Stomach smooth muscle (tissue), 2 donors: ENCODE results near the gene SNN.

Source experiments
- H3K27ac ChIP-seq: one replicate; pipeline ENCODE4 v1.7.0; 2013; ENCODE audit warnings: mild to moderate bottlenecking, low read length, inconsistent platforms
- H3K27me3 ChIP-seq, 2 donors: one replicate each; pipeline ENCODE4 v1.7.0; 2013; ENCODE audit warnings: low read length in 2 of 2; ENCODE audit not compliant: insufficient read depth in 2 of 2, control insufficient read depth in 1 of 2
- H3K36me3 ChIP-seq, 2 donors: one replicate each; pipeline ENCODE4 v1.7.0; 2013; ENCODE audit warnings: low read length in 2 of 2; ENCODE audit not compliant: control insufficient read depth in 2 of 2, insufficient read depth in 2 of 2
- H3K4me1 ChIP-seq: one replicate; pipeline ENCODE4 v1.7.0; 2013; ENCODE audit warnings: low read length; ENCODE audit not compliant: control insufficient read depth, insufficient read depth
- H3K4me3 ChIP-seq, 2 donors: one replicate each; pipeline ENCODE4 v1.7.0; 2013; ENCODE audit warnings: low read length in 2 of 2
- H3K9ac ChIP-seq, 2 donors: one replicate each; pipeline ENCODE4 v1.7.0; 2013; ENCODE audit warnings: low read length in 2 of 2, mild to moderate bottlenecking in 1 of 2
- H3K9me3 ChIP-seq, 2 donors: one replicate each; pipeline ENCODE4 v1.7.0; 2013; ENCODE audit warnings: low read length in 2 of 2; ENCODE audit not compliant: control insufficient read depth in 2 of 2
- donor health status: healthy.
- donor health status: Pancreatic carcinoma.

Gene SNN

DNA sequence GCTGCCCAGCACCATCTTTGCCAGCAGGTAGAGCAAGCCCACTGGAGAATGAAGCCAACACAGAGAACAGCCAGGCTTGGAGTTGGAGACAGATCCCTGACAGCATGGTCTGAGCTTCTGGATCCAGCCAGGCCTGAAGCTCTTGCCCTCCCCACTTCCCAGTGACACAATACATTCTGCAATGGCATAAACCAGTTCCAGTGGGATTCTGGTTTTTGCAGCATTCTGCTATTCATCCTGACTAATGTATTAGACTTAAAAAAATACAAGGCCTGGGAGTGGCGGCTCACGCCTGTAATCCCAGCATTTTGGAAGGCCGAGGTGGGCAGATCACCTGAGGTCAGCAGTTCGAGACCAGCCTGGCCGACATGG, 41.0 kb upstream of the SNN start:
- Histone ChIP-seq H3K27ac (no peak overlapping the region), H3K36me3 (no peaks in the 10 kb centered on the region), H3K4me3 (no peak overlapping the region), H3K27me3 (no peaks in the 10 kb centered on the region), H3K4me1 (peaks cover 7% of the 10 kb centered on the region), H3K9ac (no peak overlapping the region), H3K9me3 (no peaks in the 10 kb centered on the region)

DNA sequence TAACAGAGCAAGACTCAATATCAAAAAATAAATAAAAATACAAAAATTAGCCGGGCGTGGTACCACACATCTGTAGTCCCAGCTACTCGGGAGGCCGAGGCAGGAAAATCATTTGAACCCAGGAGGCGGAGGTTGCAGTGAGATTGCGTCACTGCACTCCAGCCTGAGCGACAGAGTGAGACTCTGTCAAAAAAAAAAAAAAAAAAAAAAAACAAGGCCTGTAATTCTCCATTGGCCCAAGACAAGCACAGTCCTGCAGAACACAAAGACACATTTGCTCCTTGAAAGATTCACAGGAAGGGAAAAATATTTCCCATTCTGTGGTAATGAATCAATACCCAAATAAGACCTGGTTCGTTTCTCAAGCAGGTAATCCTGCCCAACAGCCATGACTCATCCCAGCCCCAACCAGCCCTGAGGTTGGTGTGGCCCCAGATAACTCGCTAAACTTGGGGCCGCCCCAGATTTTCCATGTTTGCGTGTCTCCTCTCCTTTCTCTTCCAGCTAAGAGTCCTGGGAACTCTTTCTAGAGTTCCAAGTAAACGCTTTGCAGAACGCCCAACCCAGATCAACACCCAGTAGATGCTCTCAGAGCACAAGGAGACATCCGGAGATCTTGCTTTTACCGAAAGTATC, 40.3 kb upstream of the SNN start:
- H3K36me3 ChIP-seq, result no peaks in the 10 kb centered on the region
- no peak overlapping the region for H3K9ac ChIP-seq
- H3K9me3 ChIP-seq, result no peaks in the 10 kb centered on the region
- peaks cover 11% of the 10 kb centered on the region for H3K4me1 ChIP-seq
- H3K27me3 ChIP-seq, result no peaks in the 10 kb centered on the region
- no peak overlapping the region for H3K4me3 ChIP-seq
- H3K27ac ChIP-seq, result no peak overlapping the region

DNA sequence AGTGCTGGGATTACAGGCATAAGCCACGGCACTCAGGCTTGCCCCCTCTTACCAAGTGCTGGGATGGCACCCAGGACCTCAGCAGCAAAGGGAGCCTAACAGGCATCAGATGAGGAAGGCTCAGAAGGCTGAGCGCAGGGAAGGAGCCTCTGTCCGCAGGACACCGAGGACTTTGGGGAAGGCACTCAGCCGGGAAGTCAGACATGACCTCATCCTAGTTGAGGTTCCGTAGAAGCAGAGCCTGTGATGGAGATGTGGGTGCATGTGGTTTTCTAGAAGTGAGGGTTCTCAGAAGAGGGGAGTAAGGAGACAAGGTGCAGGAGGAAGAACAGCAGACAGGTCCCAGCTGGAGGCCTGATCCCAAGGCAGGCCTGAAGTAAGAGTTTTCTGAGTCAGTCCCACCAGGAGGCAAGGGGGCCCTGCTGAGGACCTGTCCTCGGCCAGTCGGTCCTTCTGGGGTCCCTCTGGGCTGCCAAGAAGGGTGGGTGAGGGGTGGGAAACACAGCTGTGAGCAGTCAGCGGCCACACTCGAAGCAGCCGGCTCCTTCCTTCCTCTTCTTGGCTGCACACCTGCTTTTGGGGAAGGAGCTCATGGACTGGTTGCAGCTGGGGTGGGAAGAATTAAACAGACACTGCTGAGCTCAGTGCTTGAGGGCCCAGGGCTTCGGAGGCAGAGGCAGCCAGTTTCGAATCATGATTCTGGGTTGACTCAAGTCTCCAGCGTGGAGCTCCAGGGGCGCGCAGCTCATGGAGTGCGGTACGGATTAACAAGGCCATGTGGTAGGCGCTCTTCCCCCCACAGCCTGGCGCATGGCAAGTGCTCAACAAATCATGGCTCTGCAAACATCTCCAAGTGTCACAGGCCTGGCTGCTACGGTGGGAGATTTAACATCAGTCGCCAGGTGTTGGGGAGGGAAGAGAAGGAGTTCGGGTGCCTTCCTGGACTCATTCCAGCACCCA, 38.9 kb upstream of the SNN start:
- Histone ChIP-seq H3K27ac (peak overlapping the region; percentile 41), H3K9me3 (no peaks in the 10 kb centered on the region), H3K36me3 (no peaks in the 10 kb centered on the region), H3K4me1 (peaks cover 19% of the 10 kb centered on the region), H3K4me3 (no peak overlapping the region), H3K27me3 (no peaks in the 10 kb centered on the region), H3K9ac (no peak overlapping the region)

DNA sequence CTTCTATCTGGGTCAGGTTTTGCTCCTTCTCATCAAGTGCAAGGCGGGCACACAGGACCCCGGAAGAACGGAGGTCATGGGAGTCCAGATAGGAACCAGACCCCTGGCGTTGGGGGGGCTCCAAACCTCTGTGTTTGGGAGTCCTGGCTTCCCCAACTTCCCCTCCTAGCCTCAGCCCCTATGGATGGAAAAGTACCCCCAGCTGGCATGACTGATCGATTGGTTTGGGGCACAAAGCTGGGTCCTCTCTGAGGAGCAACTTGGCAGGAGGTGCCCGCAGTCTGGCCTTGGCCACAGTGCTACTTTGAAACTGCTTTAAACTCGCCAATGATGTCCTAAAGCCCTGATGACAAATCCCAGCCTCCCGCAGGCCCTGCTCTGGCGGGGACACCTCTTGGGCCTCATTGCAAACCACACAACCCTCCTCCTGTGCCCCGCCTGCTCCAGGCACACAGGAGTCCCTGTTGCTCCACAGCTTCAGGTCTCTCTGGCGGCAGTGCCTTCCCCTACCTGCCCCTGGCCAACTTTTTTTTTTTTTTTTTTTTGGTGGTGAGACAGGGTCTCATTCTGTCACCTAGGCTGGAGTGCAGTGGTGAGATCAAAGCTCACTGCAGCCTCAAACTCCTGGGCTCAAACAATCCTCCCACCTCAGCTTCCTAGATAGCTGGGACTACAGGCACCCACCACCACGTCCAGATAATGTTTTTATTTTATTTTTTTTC, 38.0 kb upstream of the SNN start:
- H3K9ac ChIP-seq, result no peak overlapping the region
- H3K27ac ChIP-seq, result peak overlapping the region; percentile 41
- no peaks in the 10 kb centered on the region for H3K27me3 ChIP-seq
- H3K4me3 ChIP-seq, result no peak overlapping the region
- no peaks in the 10 kb centered on the region for H3K9me3 ChIP-seq
- H3K36me3 ChIP-seq, result no peaks in the 10 kb centered on the region
- peaks cover 19% of the 10 kb centered on the region for H3K4me1 ChIP-seq

DNA sequence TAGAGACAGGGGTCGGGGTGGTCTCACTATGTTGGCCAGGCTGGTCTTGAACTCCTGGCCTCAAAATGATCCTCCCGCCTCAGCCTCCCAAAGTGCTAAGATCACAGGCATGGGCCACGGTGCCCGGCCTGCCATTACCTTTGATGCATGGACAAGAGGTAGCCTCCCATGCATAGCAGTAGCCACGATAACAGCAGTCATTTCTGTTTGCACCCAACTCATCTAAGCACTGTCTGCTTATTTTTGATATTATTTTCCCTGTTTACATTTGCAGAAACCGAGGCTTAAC, 37.5 kb upstream of the SNN start:
- peaks cover 19% of the 10 kb centered on the region for H3K4me1 ChIP-seq
- no peak overlapping the region for H3K27ac ChIP-seq
- H3K9ac ChIP-seq, result no peak overlapping the region
- no peak overlapping the region for H3K4me3 ChIP-seq
- no peaks in the 10 kb centered on the region for H3K9me3 ChIP-seq
- no peaks in the 10 kb centered on the region for H3K36me3 ChIP-seq
- no peaks in the 10 kb centered on the region for H3K27me3 ChIP-seq

DNA sequence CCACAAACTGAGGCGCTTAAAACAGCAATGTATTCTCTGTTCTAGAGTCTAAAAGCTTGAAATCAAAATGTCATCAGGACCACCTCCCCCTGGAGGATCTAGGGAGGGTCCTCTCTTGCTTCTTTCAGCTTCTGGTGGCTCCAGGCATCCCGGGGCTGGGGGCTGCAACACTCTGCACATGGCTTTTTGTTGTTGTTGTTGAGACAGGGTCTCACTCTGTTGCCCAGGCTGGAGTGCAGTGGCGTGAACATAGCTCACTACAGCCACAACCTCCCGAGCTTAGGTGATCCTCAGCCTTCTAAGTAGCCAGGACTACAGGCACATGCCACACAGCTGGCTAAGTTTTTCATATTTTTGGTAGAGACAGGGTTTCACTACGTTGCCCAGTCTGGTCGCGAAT, 37.0 kb upstream of the SNN start:
- Histone ChIP-seq H3K27me3 (no peaks in the 10 kb centered on the region), H3K4me3 (no peak overlapping the region), H3K9me3 (no peaks in the 10 kb centered on the region), H3K4me1 (peaks cover 19% of the 10 kb centered on the region), H3K9ac (no peak overlapping the region), H3K27ac (no peak overlapping the region), H3K36me3 (no peaks in the 10 kb centered on the region)

DNA sequence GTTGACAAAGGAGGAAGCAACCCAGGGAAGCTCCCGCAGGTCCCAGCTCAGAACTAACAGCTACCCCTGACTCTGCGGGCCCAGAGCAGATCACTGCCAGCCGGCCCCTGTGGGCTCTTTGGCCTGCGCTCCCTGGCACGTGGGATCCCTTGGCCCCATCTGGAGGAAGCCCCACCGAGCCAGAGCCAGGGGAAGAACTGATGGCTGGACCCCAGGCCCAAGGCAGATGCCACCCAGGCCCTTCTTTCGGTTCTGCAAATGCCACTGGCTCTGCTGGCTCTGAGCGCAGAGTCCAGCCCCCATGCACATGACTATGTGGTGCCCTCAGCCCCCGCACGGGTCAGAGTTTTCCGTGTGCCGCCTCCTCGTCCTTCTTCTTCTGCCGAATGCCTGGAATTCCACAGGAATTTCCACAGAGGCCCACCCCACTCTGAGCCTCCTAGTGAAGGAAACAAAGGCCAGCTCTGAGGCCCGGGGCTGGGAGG, 35.8 kb upstream of the SNN start:
- Histone ChIP-seq H3K4me1 (peaks cover 19% of the 10 kb centered on the region), H3K4me3 (peak overlapping the region; percentile 4 to 44), H3K27ac (peak overlapping the region; percentile 24), H3K9me3 (no peaks in the 10 kb centered on the region), H3K36me3 (no peaks in the 10 kb centered on the region), H3K27me3 (no peaks in the 10 kb centered on the region), H3K9ac (peak overlapping the region in 1 of 2 donors; percentile 21)

DNA sequence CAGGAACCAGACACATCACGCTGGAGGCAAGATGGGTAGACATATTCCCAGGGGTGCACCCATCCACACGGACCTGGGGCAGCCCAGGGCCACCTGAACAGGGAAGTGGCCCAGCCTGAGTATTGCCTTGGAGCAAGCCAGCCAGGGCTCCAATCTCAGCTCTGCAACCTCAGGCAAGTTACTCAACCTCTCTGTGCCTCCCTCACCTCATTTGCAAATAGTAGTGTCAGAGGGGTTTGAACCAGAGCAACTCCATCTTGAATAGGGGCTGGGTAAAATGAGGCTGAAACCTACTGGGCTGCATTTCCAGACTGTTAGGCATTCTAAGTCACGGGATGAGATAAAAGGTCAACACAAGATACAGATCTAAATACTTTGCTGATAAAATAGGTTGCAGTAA, 35.1 kb upstream of the SNN start:
- H3K36me3 ChIP-seq, result no peaks in the 10 kb centered on the region
- no peak overlapping the region for H3K9ac ChIP-seq
- no peaks in the 10 kb centered on the region for H3K27me3 ChIP-seq
- H3K9me3 ChIP-seq, result no peaks in the 10 kb centered on the region
- H3K27ac ChIP-seq, result no peak overlapping the region
- H3K4me3 ChIP-seq, result peak overlapping the region; percentile 4 to 44
- H3K4me1 ChIP-seq, result peaks cover 19% of the 10 kb centered on the region

DNA sequence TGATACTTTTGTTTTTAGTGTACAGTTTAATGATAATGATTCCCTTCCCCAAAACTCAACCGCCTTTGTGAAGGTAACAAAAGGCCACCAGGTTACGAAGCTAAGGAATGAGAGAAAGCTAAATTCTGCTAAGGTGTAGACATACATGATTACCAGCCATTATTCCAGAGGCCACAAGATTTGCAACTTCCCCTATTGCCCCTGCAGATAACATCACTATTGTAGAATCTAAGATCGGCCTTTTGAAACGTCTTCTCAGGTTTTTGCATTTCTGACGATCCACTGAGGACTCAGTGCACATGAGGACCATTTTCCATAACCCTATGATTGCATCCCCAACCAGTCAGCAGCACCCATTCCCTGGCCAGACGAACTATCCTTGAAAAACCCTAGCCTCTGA, 33.9 kb upstream of the SNN start:
- Histone ChIP-seq H3K27me3 (no peaks in the 10 kb centered on the region), H3K27ac (no peak overlapping the region), H3K9me3 (no peaks in the 10 kb centered on the region), H3K36me3 (no peaks in the 10 kb centered on the region), H3K4me3 (no peak overlapping the region), H3K9ac (no peak overlapping the region), H3K4me1 (peaks cover 19% of the 10 kb centered on the region)

DNA sequence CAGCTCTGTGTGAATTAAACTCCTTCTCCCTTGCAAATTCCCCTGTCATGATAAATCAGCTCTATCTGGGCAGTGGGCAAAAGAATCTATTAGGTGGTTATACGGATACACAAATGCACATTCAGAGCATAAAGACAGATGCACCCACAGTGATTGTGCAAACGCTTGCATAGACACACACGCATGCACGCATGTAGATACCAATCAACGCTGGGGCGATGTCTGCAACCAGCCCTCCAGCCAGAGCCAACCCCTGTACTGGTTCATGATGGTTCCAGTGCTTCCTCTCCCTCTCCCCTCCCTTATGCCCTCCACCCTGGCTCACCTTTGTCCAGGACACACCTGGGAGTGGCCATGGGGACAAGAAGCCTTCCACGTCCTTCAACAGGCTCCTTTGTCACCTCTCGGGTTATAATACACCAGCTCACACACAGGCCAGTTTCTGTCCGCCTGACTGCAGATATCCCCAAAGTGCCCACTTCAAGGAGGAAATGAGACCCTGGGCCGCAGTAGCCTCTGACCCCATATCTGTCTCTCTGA, 33.1 kb upstream of the SNN start:
- H3K4me3 ChIP-seq, result no peak overlapping the region
- no peak overlapping the region for H3K27ac ChIP-seq
- H3K27me3 ChIP-seq, result no peaks in the 10 kb centered on the region
- no peaks in the 10 kb centered on the region for H3K36me3 ChIP-seq
- H3K4me1 ChIP-seq, result peaks cover 15% of the 10 kb centered on the region
- no peak overlapping the region for H3K9ac ChIP-seq
- no peaks in the 10 kb centered on the region for H3K9me3 ChIP-seq
